SK-N-SH treated with all-trans-retinoic acid at 6 μM for 48 hours (cell line): Measurements from ENCODE around the gene CABP4.

Experiments
- ATAC-seq: fragments of 200-7000 bp; cut with Tn5 transposase; 3 replicates; pipeline ENCODE4 v1.9.1; 2020; ENCODE audit warnings: mild to moderate bottlenecking, moderate library complexity
- ARNTL ChIP-seq: fragments of 450-650 bp; formaldehyde crosslinking; IDR thresholded peaks from 2 replicates; pipeline ENCODE4 v1.5.0; 2020; ENCODE audit warnings: low read depth, mild to moderate bottlenecking, moderate library complexity, borderline replicate concordance
- BACH2 ChIP-seq: fragments of 250-450 bp; sonication (Bioruptor Pico); IDR thresholded peaks from 2 replicates; pipeline ENCODE4 v1.9.0; 2021; ENCODE audit warnings: mild to moderate bottlenecking, borderline replicate concordance
- CSDC2 ChIP-seq: fragments of 250-450 bp; sonication (Bioruptor Pico); IDR thresholded peaks from 2 replicates; pipeline ENCODE4 v1.5.0; 2020; ENCODE audit warnings: mild to moderate bottlenecking, moderate library complexity
- CSRNP3 ChIP-seq: fragments of 250-450 bp; sonication (Bioruptor Pico); IDR thresholded peaks from 2 replicates; pipeline ENCODE4 v1.5.1; 2021; ENCODE audit warnings: mild to moderate bottlenecking, moderate library complexity
- GLIS3 ChIP-seq: fragments of 250-450 bp; sonication (Bioruptor Pico); IDR thresholded peaks from 2 replicates; pipeline ENCODE4 v1.5.0; 2020; ENCODE audit warnings: mild to moderate bottlenecking, moderate library complexity
- ISL1 ChIP-seq: fragments of 250-450 bp; sonication (Bioruptor Pico); IDR thresholded peaks from 2 replicates; pipeline ENCODE4 v2.1.2; 2022; ENCODE audit warnings: mild to moderate bottlenecking, moderate library complexity
- OSR1 ChIP-seq: fragments of 250-450 bp; sonication (Bioruptor Pico); IDR thresholded peaks from 2 replicates; pipeline ENCODE4 v1.8.0; 2022; ENCODE audit warnings: moderate library complexity, mild to moderate bottlenecking, inconsistent platforms
- PATZ1 ChIP-seq: fragments of 250-450 bp; sonication (Bioruptor Pico); IDR thresholded peaks from 2 replicates; pipeline ENCODE4 v1.8.0; 2020; ENCODE audit warnings: mild to moderate bottlenecking, moderate library complexity, borderline replicate concordance
- PPARA ChIP-seq: fragments of 250-450 bp; sonication (Bioruptor Pico); IDR thresholded peaks from 2 replicates; pipeline ENCODE4 v1.5.0; 2020; ENCODE audit warnings: mild to moderate bottlenecking, borderline replicate concordance
- RARB ChIP-seq: fragments of 250-450 bp; sonication (Bioruptor Pico); IDR thresholded peaks from 2 replicates; pipeline ENCODE4 v1.8.0; 2021; ENCODE audit warnings: mild to moderate bottlenecking, moderate library complexity
- SNAI2 ChIP-seq: fragments of 250-450 bp; sonication (Bioruptor Pico); IDR thresholded peaks from 2 replicates; pipeline ENCODE4 v1.5.0; 2020; ENCODE audit warnings: mild to moderate bottlenecking, moderate library complexity
- TOX ChIP-seq: fragments of 250-450 bp; sonication (Bioruptor Pico); IDR thresholded peaks from 2 replicates; pipeline ENCODE4 v1.8.0; 2021; ENCODE audit warnings: mild to moderate bottlenecking, moderate library complexity, borderline replicate concordance
- TSHZ2 ChIP-seq: fragments of 250-450 bp; sonication (Bioruptor Pico); IDR thresholded peaks from 2 replicates; pipeline ENCODE4 v1.5.0; 2020; ENCODE audit warnings: mild to moderate bottlenecking, moderate library complexity
- ZC3H10 ChIP-seq: fragments of 250-450 bp; sonication (Bioruptor Pico); IDR thresholded peaks from 2 replicates; pipeline ENCODE4 v1.5.1; 2021; ENCODE audit warnings: mild to moderate bottlenecking, moderate library complexity
- ZFP3 ChIP-seq: fragments of 250-450 bp; sonication (Bioruptor Pico); IDR thresholded peaks from 2 replicates; pipeline ENCODE4 v1.5.0; 2020; ENCODE audit warnings: mild to moderate bottlenecking, moderate library complexity
- ZFP30 ChIP-seq: fragments of 450-650 bp; formaldehyde crosslinking; IDR thresholded peaks from 2 replicates; pipeline ENCODE4 v1.5.0; 2022; ENCODE audit warnings: mild to moderate bottlenecking, moderate library complexity
- ZNF70 ChIP-seq: fragments of 450-650 bp; formaldehyde crosslinking; IDR thresholded peaks from 2 replicates; pipeline ENCODE4 v1.5.0; 2020; ENCODE audit warnings: mild to moderate bottlenecking, moderate library complexity
- TF ChIP-seq, protein P1 (sequence below): fragments of 250-450 bp; sonication (Bioruptor Pico); IDR thresholded peaks from 2 replicates; pipeline ENCODE4 v1.5.1; 2020; ENCODE audit warnings: low read depth, mild to moderate bottlenecking, moderate library complexity

CABP4 gene

GRCh38 chr11:67482275-67482826 lies 27.2 kb downstream of the CABP4 start:
- TF ChIP-seq OSR1 (CRISPR knock-in tag) = no peak
- no peak for TF ChIP-seq PPARA (CRISPR knock-in tag)
- no peak for TF ChIP-seq TOX (CRISPR knock-in tag)
- TF ChIP-seq ZFP3 = no peak
- no peak for TF ChIP-seq RARB (CRISPR knock-in tag)
- TF ChIP-seq PATZ1 (CRISPR knock-in tag) = no peak
- TF ChIP-seq ZNF70 (CRISPR knock-in tag) = no peak
- no peak for TF ChIP-seq ZFP30 (CRISPR knock-in tag)
- no peak for TF ChIP-seq ISL1 (CRISPR knock-in tag)
- no peak for TF ChIP-seq ARNTL (CRISPR knock-in tag)
- TF ChIP-seq CSDC2 (CRISPR knock-in tag) = no peak
- no peak for TF ChIP-seq TSHZ2
- no peak for TF ChIP-seq ZC3H10 (CRISPR knock-in tag)
- TF ChIP-seq SNAI2 (CRISPR knock-in tag) = no peak
- no peak for TF ChIP-seq GLIS3
- no peak for TF ChIP-seq BACH2 (CRISPR knock-in tag)
- TF ChIP-seq, protein P1, sequence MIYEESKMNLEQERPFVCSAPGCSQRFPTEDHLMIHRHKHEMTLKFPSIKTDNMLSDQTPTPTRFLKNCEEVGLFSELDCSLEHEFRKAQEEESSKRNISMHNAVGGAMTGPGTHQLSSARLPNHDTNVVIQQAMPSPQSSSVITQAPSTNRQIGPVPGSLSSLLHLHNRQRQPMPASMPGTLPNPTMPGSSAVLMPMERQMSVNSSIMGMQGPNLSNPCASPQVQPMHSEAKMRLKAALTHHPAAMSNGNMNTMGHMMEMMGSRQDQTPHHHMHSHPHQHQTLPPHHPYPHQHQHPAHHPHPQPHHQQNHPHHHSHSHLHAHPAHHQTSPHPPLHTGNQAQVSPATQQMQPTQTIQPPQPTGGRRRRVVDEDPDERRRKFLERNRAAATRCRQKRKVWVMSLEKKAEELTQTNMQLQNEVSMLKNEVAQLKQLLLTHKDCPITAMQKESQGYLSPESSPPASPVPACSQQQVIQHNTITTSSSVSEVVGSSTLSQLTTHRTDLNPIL (CRISPR knock-in tag) = no peak
- TF ChIP-seq CSRNP3 (CRISPR knock-in tag) = no peak
- ATAC-seq = peak; percentile 59

GRCh38 chr11:67482827-67483798 lies 28.0 kb downstream of the CABP4 start, which contains the start of gene AIP:
Gene AIP (plus strand): TSS chr11:67483026. CDS start chr11:67483159, 133 bp downstream.
- TF ChIP-seq TOX (CRISPR knock-in tag) = no peak
- no peak for TF ChIP-seq OSR1 (CRISPR knock-in tag)
- TF ChIP-seq TSHZ2 = 0 out of 2 replicates have a peak, but pooled peaks have one; percentile 19
- peak; percentile 99 for ATAC-seq
